ENCODE results near the gene DDX19B. TPM values are rescaled to one million over a fixed set of nuclear protein-coding genes. Genes with fewer than 3 reads are reported as not detected.
"Not testable (repeated sequence)": the region's sequence is repeated elsewhere in the genome, so short reads cannot be mapped to it uniquely, and the experiment has no call there.

The DDX19B gene
- total RNA-seq, result 22.1 TPM

DNA sequence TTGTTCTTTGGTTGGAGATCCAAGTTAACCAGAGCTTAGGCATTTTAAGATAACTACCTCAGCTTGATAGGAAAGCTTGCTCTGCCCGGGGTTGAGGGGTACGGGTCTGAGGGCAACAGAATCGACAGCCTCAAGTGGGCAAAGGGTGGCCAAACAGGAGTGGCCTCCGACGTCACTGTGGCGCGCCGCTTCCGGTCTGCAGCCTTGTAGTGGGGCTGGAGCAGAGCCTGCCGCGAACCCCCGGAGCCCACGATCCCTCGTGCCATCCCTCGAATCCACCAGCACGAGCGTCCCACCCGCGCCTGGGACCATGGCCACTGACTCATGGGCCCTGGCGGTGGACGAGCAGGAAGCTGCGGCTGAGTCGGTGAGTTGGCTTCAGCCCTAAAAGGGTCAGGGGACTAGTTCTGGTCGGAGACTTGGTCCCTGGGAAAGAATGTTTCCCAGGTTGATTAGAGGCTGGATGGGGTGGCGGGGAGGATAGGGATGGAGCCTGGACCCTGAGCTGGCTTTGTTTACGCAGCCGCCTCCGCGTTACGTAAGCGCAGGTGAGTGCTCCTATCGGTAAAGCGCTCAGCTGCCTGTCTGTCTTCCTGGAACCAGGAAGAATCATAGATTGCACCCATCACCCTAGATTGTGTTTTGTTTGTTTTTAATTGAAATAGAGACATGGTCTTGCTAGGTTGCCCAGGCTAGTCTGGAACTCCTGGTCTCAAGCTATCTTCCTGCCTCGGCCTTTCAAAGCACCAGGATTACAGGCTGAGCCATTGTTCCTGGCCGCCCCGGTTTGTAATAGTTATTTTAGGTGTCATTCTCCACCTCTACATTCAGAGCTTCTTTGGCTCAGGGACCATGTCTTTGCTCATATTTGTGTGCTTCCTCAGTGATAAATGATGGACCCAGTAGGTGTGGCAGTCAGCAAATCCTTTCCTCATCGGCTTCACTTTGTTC, at the start of gene DDX19B:
Gene DDX19B (plus strand): TSS at position 199 of the 951 bp plus-strand sequence. CDS start 112 bp downstream, at position 311.
- DNase-seq (ENCODE audit: low spot score) (peak; percentile 89), ATAC-seq (peak; percentile 97)
- intact Hi-C loops (cut with DNase I), result no loop called here

DNA sequence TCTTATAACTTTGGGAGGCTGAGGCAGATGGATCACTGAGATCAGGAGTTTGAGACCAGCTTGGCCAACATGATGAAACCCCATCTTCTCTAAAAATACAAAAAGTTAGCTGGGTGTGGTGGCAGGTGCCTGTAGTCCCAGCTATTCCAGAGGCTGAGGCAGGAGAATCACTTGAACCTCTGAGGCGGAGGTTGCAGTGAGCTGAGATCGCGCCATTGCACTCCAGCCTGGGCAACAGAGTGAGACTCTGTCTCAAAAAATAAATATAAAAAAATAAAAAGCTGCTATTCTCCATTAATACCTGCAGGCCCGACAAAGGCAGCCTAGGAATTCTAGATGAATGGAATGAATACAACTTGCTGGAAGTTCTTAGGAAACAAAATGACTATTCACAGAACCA, 49.3 kb upstream of the DDX19B start:
- intact Hi-C loops (cut with DNase I), result not testable (repeated sequence)

DNA sequence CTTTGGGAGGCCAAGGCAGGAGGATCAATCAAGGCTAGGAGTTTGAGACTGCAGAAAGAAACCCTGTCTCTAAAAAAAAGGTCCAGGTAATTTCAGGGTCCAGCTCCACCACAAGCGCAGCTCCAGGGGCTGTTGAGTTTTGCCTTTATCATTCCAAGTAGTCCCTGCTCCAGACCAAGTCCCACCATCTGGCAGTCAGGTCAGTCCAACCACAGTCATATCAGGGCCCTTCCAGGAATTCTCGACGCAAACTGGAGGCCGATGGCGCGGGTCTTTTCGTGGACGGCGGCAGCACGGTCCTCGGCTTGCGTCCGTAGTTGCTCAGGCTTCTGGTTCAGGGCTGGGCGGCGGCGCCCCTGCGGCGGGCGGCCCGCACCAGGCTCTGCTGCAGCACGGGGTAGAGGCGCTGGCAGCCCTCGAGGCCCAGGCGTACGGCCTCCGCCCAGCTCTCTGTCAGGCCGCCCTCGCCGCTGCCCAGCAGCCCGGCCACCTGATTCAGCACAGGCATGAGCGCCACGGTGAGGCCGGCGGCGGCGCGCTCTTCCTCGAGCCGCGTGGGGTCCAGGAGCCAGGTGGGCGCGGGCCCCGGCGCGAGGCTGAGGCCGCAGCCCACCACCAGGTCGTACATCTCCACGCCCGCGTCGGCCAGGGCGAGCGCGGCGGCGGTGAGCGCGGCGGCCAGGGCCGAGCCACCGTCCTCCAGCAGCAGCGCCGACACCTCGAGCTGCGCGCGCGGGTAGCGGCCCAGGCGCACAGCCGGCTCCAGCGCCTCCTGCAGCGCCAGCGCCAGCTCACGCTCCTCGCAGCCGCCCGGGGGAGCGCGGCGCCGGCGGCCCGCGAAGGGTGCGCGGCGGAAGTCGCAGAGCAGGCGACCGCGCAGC, 48.0 kb upstream of the DDX19B start:
- no peak for DNase-seq (ENCODE audit: low spot score)
- intact Hi-C loops (cut with DNase I), result no loop called here
- peak; percentile 35 for ATAC-seq

More for the DNA sequence above, 49.3 kb upstream of the DDX19B start:
- not testable (repeated sequence) for ATAC-seq; DNase-seq (ENCODE audit: low spot score)

DNA sequence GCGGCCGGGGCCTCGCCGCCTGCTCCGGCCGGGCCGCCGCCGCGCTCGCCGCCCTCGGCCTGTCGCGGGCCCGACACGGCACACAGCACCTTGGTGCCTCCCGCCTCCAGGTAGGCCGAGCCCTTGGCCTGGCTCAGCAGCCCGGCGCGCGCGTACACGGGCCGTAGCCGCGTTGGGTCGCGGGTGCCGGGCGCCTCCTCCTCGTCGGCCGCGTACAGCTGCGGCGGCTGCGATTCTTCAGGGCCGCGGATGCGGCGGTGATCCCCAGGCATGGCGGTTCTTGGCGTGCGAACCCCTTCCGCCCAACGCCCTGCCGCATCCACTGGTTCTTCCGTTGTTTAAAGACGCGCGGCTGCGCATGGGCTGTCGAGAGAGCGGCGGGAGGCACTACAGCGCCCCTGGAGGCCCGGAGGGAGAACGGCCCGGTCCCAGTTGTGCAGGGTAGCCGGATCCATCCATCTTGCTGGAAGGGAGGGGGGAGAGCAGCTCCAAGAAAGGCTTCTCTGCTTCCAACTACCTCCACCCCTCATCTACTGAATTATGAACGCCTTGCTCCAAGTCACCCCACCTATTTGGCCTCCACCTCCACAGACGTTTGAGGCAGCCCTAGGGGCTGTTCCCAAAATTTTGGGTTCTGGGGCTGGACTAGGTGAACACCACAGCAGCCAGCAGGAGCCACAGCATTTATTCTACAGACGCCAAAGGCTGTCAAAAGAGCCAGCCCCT, 47.2 kb upstream of the DDX19B start, which contains the start of gene EXOSC6:
Gene EXOSC6 (minus strand): TSS at position 312 of the 726 bp plus-strand sequence. CDS start 40 bp downstream, at position 272.
- intact Hi-C loops (cut with DNase I), result no loop called here
- DNase-seq (ENCODE audit: low spot score), result peak; percentile 91

DNA sequence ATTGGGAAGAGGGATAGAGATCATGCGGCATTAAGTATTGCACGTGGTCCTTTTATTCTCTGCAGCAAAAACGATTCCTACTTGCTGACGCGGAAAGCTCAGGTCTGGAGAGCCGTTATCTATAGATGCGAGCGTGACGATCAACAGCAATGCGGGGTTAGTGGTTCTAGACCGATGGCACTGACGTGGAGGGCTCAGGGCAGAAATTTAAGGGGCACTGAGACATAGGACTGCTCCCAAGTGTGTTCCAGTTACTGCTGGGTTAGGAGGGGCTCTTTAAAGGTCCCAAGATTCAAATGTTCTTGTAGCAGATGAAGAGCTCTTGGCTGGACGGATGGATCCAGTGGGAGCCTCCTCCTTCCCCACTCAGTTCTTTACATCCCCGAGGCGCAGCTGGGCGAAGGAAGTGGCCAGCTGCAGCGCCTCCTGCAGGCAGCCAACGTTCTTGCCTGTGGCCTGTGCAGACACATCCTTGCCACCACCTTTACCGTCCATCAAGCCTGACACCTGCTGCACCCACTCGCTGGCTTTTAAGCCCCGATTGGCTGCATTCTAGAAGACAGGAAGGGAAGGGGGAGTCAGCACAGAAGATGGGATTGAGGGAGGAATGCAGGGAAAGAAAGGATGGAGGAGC, 46.5 kb upstream of the DDX19B start:
- DNase-seq (ENCODE audit: low spot score), result no peak
- intact Hi-C loops (cut with DNase I), result no loop called here
- peak; percentile 16 for ATAC-seq

More for the DNA sequence above, 47.2 kb upstream of the DDX19B start, which contains the start of gene EXOSC6:
- ATAC-seq, result peak; percentile 98

DNA sequence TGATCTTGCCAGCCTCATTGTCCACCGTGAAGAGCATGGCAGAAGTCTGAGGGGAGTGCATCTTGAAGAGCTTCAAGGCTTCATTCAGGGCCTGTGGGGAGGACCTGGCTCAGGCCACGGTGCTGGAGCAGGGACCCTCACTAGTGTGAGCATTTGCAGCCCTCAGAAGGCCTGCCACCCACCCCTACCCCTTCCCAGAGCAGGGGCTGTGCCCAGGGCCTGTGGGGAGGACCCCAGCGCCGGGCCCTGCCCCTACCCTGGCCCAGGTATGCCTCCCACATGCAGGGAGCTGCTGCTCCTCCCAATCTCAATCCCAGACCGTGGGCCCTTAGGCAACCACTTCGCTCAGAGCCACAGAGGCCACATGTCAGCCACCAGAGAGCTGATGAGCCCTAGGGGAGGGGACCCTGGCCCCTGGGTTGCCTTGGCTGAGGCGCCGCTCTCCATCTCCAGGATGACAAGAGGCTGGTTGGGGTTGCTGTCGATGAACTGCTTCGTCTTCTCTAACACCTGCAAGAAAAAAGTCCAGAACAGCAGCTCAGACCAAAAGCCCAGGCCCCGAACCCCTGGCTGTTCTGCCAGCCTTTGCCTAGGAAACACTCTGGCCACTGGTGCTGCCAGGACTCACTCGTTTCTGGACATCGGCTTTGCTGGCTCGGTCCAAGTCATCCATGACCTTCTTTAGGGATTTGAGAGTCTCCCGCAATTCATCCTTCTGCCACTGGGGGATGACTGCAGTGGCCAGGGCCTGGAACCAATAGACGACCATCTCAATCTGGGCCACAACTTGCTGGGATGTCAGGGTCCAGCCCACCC, 45.5 kb upstream of the DDX19B start:
- DNase-seq (ENCODE audit: low spot score) (no peak), ATAC-seq (no peak)
- intact Hi-C loops (cut with DNase I), result no loop called here

DNA sequence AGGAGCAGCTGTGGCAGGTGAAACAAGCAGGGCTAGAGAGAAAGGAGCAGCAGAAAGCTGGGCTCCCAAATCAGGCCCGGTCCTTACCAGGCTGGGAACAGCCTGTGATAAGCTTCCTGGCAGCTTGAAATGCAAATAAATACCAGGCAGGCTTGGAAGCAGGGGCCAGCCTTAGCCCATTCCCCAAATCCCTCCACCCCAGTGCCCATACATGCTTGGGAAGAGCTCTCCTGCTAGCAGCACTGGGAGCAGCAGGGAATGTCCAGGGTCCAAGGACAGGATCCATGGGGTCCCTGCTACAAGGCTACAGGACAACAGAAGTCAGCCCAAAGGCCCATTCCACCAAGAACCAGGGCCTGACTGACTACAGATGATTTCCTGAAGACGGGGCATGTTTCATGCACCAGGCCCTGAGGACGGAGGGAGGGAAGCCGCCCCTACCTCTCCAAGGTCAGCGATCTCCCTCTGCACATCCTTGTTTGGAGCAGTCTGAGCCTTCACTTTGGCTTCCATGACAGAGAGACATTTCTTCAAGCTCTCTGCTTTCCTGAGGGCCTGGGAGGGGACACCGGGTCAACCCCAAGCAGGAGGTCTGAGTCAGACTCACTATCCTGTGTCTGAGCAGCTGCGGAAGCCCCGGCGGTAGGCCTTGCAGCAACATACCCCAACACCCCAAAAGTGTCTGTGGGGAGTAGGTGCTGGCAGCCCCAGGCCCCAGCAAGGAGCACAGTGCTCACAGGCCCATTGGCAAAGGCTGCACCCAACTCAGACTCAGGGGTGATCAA, 44.6 kb upstream of the DDX19B start:
- no peak for DNase-seq (ENCODE audit: low spot score)
- intact Hi-C loops (cut with DNase I), result no loop called here

DNA sequence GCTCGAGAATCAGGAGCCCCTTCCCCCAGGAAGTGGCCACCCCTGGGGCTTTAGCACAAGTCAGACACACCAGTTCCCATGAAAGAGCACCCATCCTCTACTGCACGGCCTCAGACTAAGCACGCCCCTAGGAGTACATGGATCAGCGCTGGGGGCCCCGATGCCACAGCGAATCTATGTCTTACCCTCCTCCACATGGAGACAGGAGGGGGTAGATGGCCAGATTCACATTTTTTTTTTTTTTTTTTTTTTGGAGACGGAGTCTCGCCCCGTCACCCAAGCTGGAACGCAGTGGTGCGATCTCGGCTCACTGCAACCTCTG, 44.1 kb upstream of the DDX19B start:
- ATAC-seq (no peak), DNase-seq (ENCODE audit: low spot score) (no peak)
- intact Hi-C loops (cut with DNase I), result no loop called here

More for the DNA sequence above, 44.6 kb upstream of the DDX19B start:
- no peak for ATAC-seq

DNA sequence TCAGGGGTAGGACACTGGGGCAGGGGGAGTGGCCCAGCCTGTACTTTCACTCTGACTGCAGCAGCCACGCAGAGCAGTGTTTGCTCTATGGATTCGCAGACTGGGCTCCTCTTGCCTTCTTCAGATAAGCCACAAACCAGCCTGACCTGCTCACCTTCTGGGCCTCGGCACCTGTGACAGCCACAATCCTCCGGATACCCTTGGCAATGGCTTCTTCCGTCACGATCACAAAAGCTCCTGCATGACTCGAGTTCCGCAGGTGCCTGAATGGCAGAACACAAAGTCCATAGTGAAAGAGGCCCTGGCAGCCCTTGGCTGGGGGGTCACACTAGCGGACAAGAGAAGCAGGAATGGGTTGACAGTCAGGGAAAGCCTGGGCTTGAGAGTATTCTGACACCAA, 43.4 kb upstream of the DDX19B start:
- intact Hi-C loops (cut with DNase I), result no loop called here
- ATAC-seq (no peak), DNase-seq (ENCODE audit: low spot score) (no peak)

DNA sequence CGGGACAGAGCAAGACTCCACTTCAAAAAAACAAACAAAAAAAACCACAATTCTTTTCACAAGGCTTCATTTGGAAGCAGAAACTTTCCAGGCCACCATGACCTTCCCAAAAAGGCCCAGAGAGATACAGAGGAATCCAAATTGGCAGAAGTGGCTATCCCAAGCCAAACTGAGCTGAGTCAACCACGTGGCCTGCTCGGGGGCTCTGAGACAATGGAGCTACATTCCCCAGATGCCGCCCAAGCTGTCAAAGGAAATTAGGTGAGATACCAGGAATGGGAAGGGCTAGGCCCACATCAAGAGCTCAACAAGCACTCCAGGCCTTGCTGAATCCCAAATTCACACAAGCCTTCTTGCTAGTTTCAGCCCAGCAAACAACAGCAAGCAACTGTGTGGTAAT, 41.6 kb upstream of the DDX19B start:
- ATAC-seq (no peak), DNase-seq (ENCODE audit: low spot score) (no peak)
- intact Hi-C loops (cut with DNase I), result no loop called here

DNA sequence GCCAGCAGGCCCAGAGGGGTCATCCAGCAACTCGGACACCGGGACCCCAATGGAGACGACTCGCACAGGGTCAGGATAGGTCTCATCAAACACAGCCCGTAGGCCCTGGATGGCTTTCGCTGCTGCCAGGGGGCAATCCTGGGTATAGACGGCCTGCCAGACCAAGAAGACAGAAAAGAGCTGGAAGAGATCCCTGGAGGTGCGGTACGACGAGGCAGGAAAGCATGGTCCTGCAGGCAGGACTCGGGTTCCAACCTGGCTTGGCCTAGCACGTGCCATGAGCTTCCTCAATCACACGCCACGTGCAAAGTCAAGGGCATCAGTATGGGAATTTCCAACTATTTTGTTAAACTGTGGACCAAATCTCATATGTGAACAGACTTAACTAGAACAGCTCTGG, 40.9 kb upstream of the DDX19B start:
- ATAC-seq (no peak), DNase-seq (ENCODE audit: low spot score) (no peak)
- intact Hi-C loops (cut with DNase I), result no loop called here

DNA sequence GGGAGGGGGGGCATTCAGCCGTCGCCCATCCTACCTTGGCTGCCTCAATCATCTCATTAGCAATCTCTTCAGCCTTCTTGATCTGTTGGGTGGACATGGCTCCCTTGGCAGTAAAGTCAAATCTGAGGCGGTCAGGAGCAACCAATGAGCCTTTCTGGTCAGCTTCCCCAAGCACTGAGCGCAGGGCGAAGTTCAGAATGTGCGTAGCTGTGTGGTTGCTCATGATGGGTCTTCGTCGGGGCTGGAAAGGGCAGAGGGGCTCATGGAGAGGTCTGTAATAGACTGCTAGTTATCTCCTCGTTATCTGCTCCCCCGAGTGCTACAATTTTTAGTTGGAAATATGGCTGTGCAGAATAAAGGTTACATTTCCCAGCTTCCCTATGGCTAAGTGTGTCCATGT, 40.0 kb upstream of the DDX19B start:
- DNase-seq (ENCODE audit: low spot score), result no peak
- ATAC-seq, result no peak
- intact Hi-C loops (cut with DNase I), result no loop called here

DNA sequence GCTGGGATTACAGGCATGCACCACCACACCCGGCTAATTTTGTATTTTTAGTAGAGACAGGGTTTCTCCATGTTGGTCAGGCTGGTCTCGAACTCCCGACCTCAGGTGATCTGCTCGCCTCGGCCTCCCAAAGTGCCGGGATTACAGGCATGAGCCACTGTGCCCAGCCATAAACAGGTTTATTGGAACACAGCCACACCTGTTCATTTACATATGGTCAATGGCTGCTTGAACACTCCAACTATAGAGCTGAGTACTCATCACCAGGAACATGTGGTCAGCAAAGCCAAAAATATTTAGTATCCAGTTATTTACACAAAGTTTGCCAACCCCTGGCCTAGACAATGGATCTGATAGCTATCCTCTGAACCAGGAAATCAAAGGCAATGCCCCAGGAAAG, 39.1 kb upstream of the DDX19B start:
- intact Hi-C loops (cut with DNase I); ATAC-seq; DNase-seq (ENCODE audit: low spot score): not testable (repeated sequence)

DNA sequence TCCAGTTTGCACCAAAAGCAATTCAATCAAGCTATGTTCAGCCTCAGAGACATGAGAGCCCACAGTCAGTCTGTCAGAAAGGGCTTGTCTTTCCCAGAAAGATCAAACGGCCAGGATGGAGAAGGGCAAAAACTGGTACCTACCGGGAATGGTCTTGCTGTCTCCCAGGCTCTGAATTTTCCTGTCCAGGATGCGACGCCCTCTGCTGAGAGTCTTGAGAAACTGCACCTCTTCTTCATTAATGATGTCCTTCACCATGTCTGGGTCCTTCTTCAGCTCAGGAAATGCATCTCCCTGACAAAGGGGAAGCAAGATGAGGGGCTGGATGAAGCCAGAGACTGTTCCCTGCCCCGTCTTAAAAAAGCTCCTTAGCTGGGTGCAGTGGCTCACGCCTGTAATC, 31.5 kb upstream of the DDX19B start:
- DNase-seq (ENCODE audit: low spot score), result peak; percentile 55
- no peak for ATAC-seq
- intact Hi-C loops (cut with DNase I), result no loop called here

DNA sequence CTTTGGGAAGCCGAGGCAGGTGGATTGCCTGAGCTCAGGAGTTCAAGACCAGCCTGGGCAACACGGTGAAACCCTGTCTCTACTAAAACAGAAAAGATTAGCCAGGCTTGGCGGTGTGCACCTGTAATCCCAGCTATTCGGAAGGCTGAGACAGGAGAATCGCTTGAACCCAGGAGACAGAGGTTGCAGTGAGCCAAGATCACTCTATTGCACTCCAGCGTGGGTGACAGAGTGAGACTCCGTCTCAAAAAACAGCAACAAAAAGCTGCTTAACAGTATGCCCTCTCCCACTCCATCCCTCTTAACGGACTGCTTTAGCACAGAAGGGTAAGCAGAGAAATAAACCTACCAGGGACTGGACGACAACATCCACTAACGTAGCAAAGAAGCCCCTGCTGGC, 31.1 kb upstream of the DDX19B start:
- DNase-seq (ENCODE audit: low spot score); intact Hi-C loops (cut with DNase I); ATAC-seq: not testable (repeated sequence)

DNA sequence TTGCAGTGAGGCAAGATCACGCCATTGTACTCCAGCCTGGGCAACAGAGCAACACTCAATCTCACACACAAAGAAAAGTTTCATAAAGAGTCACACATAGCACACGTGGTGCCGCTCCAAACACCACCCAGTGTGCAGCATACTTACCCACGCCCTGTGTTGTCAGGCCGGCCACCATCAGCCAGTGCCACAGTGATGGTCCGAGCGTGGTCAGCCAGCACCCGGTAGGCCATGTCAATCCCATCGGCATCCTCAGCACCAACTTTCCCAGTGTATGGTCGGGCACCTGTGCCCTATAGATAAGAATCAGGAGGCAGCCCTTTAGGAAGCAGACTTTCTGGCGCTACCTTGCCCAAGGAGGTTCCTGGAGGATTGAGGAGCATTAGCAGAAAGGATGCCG, 29.5 kb upstream of the DDX19B start:
- ATAC-seq (no peak), DNase-seq (ENCODE audit: low spot score) (no peak)
- intact Hi-C loops (cut with DNase I), result no loop called here

DNA sequence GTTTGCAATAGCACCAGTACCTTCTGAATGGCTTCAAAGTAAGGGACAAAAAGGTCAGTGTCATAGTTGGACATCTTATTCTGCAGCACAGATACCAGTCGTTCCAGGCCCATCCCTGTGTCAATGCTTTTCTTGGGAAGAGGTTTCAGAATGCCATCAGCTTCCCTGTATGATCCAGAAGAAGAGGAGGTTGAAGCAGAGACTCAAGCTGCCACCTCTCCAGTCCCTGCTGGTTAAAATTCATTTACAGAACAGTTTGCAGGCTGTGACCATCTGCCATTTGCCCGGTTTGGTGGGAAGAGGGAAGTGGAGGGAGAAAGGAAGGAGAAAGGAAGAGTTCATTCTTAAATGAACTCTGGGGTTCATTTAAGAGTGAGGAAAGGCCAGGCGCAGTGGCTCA, 28.8 kb upstream of the DDX19B start:
- ATAC-seq (no peak), DNase-seq (ENCODE audit: low spot score) (no peak)
- intact Hi-C loops (cut with DNase I), result no loop called here
